HG02798 (cell line): ENCODE measurements around the gene RELB.
A peak's percentile ranks its signal among the peaks of the same experiment; 100 is the strongest.

ENCODE experiments used
- ATAC-seq: cut with Tn5 transposase; IDR thresholded peaks from one replicate; pipeline ENCODE4 v1.9.1; 2021; ENCODE audit warnings: mild to moderate bottlenecking; ENCODE audit not compliant: unreplicated experiment, poor library complexity

Gene RELB

DNA sequence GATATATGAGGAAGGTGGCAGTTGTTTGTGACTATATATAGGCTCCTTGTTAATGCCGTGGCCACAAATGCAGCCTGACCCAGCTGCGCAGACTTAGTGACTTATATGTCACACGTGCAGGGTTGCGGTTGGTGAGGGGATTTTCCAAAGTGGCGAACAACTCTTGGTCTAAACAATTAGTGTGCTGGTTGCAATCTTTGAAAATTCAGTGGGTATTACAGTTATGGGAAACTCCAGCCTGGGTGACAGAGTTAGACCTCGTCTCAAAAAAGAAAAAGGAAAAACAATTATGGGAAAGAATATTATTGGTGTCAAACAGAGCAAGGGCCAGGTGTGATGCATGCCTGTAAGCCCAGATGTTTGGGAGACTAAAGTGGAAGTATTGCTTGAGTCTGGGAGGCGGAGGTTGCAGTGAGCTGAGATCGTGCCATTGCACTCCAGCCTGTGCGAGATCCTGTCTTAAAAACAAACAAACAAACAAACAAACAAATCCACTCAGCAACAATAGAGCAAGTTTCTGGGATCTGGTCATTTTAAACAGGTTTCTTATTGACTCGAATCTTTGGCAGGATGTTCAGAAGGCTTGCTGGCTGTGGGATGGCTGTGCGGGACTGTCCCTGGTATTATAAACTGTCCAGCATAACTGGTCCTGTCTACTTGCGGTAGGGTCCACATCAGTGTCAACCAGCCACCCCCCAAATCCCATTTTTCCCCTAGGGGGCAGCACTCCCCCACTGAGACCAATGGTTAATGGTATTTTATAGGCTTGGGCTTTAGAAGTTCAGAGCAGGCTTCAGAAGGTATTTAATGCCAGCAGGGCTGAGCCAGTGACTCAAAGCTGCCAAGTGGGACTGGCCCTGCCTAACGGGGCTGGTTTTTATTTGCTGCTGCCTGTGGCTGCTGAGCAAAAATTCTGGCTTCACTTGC lies 15.4 kb downstream of the RELB start:
- peak; percentile 79 for ATAC-seq

DNA sequence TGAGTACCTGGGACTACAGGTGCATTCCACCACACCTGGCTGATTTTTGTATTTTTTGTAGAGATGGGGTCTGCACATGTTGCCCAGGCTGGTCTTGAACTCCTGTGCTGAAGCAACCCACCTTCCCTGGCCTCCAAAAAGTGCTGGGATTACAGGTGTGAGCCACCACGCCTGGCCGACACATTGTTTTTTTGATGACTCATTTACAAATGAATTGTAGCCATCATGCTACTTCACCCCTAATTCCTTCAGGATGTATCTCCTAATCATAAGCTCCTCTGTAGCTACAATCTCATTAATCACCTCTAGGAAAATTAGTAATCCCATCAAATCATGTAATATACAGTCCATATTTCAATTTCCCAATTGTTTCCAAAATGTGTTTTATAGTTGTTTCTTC lies 17.9 kb downstream of the RELB start:
- ATAC-seq: no peak

DNA sequence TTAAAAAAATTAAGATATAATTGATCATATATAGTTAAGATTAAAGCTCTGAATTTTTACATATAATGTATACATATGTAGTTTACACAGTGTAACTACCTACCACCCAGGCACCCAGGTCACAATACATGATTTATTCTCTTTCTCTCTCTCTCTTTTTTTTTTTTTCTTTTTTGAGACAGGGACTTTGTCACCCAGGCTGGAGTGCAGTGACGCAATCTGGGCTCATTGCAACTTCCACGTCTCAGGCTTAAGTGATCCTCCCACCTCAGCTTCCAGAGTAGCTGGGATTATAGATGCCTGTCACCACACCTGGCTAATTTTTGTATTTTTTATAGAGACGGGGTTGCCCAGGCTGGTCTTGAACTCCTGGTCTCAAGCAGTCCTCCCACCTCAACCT lies 18.8 kb downstream of the RELB start:
- no peak for ATAC-seq

DNA sequence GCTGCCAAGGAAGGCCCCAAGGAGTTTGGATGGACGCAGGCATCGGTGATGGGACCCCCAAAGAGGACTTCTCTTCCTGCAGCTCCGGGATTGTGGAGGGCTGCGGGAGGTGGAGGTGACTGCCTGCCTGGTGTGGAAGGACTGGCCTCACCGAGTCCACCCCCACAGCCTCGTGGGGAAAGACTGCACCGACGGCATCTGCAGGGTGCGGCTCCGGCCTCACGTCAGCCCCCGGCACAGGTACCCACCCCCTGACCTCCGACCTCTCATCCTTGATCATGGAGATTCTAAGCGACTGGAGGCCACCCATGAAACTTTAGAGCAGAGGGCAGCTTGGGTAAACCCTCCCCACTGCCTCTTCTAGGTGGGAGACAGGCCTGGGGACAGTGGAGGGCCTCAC lies 20.7 kb downstream of the RELB start:
- no peak for ATAC-seq

DNA sequence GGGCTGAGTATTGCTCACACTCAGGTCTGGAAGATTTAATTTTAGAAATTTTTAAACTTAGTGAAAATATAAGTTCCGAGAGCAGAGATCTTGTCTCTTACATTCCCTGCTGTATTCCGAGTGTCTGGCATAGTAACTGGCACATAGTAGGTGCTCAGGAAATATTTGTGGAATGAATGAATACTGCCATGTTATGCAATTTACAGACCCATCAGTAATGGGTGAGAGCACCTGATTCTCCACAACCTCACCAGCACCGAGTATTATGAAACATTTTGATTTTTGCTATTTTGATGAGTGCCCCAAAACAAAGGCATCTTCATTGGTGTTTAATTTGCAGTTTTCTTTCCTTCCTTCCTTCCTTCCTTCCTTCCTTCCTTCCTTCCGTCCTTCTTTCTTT lies 21.8 kb downstream of the RELB start:
- no peak for ATAC-seq

DNA sequence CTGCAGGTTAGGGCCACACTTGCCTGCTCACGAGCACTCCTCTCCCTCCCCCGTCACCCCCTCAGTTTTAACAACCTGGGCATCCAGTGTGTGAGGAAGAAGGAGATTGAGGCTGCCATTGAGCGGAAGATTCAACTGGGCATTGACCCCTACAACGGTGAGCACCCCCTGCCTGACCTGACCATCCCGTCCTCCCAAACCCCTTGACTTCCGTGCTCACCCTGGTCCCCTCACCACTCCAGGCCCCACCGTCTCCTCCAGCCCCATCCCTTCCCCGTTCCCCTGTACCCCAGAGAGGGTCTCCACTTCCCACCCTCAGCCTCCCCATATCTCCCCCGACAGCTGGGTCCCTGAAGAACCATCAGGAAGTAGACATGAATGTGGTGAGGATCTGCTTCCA lies 24.0 kb downstream of the RELB start:
- no peak for ATAC-seq

DNA sequence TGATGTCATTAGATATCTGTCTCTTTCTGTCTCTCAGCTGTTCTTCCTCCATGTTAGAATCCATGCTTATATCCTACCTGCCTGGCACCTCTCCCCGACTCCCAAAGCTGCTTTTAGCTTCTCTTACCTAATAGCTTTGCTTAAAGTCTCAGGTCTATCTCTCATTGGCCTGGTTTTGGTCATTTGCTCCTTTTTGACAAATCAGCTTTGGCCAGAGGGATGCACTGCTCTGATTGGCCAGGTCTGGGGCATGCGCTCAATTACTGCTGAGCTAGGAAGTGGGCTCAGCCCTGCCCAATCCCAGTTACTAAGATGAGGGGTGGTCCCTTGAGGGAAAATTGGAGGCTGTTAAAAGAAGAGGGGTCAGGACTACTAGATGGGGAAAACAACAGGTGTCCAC lies 26.1 kb downstream of the RELB start:
- ATAC-seq: no peak

DNA sequence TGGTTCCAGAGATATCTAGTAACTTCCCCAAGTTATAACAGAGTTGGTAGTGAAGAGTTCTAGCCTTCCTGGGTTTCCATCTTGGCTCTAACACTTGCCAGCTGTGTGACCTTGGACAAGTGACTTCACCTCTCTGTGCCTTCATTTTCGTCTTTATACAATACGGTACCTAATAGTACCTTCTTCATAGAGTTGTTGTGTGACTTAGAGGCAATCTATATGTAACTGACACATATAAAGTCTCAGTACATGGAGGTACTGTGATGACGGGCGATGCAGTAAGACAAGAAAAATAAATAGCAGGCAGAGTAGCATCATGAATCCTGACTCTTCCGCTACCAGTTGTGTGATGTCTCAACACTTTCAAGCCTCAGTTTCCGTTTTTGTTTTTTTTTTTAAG lies 29.6 kb downstream of the RELB start:
- ATAC-seq: no peak

DNA sequence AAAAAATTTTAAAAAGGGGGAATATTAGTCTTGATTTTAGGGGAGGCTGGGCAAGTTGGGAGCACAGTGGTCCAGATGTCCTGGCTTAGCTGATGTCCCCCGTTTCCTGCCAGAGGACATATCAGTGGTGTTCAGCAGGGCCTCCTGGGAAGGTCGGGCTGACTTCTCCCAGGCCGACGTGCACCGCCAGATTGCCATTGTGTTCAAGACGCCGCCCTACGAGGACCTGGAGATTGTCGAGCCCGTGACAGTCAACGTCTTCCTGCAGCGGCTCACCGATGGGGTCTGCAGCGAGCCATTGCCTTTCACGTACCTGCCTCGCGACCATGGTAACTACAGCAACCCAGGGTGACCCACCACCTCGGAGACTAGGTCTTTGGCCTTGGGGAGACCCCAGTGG lies 31.2 kb downstream of the RELB start:
- ATAC-seq: no peak

DNA sequence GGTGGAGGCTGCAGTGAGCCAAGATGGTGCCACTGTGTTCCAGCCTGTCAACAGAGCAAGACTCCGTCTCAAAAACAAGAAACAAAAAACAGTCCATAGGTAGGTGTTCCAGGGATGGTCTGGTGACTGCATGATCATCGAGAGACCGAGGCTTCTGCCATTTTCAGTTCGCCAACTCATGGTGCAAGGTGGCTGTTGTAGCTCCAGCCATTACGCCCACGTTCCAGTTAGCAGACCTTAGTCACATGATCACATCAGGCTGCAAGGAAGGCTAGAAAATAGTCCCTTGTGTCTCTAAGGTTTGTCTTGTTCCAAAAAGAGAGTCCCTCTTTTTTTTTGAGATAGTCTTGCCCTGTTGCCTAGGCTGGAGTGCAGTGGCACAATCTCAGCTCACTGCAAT lies 34.5 kb downstream of the RELB start:
- no peak for ATAC-seq

DNA sequence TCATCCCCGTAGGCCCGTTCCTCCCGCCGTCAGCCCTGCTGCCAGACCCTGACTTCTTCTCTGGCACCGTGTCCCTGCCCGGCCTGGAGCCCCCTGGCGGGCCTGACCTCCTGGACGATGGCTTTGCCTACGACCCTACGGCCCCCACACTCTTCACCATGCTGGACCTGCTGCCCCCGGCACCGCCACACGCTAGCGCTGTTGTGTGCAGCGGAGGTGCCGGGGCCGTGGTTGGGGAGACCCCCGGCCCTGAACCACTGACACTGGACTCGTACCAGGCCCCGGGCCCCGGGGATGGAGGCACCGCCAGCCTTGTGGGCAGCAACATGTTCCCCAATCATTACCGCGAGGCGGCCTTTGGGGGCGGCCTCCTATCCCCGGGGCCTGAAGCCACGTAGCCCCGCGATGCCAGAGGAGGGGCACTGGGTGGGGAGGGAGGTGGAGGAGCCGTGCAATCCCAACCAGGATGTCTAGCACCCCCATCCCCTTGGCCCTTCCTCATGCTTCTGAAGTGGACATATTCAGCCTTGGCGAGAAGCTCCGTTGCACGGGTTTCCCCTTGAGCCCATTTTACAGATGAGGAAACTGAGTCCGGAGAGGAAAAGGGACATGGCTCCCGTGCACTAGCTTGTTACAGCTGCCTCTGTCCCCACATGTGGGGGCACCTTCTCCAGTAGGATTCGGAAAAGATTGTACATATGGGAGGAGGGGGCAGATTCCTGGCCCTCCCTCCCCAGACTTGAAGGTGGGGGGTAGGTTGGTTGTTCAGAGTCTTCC lies 36.3 kb downstream of the RELB start:
- ATAC-seq: no peak

DNA sequence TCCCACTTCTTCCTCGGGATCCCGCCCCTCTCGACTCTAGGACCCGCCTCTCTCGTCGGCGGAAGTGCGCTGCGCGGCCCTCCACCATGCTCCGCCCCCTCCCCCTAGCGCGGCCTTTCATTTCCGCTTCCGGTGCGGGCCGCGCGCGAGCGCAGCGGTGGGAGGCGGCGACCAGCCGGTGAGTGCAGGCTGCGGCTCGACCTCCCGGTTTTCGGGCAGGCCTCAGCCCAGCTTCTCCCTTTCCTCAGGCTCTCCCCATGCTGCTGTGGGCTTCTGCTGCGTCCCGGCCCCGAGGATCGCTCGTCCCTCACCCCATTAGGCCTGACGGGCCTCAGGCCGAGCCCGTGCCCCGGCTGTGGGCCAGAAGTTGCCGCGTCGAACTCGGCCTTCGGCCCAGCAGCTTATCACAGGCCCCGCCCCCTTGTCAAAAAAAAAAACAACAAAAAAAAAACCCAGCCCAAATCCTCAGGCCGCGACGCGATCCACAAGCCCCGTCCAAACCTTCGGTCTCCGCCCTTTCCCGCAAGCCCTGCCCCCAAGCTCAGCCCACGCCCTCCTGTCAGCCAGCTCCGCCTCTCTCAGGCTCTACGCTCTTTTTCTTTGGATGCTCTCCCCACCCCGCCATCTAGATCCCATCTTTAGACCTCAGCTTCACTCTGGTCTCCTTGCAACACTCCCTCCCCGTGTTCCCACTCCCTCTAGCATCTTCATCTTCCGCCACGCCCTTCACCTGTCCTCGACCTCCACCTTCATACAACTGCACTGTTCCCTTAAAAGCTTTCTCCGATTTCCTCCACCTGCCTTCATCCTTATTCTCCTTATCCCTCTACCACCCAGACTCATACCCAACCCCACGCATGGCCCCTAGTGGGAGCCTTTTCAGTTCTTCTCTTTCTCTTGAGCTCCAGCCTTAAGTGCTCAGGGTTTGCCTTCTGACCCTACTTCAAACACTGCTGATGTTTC lies 37.9 kb downstream of the RELB start, which contains the start of gene CLASRP:
CLASRP (plus strand) TSS at position 115 of the 963 bp plus-strand sequence. CDS start 1,168 bp downstream, outside the sequence.
- peak; percentile 88 for ATAC-seq

DNA sequence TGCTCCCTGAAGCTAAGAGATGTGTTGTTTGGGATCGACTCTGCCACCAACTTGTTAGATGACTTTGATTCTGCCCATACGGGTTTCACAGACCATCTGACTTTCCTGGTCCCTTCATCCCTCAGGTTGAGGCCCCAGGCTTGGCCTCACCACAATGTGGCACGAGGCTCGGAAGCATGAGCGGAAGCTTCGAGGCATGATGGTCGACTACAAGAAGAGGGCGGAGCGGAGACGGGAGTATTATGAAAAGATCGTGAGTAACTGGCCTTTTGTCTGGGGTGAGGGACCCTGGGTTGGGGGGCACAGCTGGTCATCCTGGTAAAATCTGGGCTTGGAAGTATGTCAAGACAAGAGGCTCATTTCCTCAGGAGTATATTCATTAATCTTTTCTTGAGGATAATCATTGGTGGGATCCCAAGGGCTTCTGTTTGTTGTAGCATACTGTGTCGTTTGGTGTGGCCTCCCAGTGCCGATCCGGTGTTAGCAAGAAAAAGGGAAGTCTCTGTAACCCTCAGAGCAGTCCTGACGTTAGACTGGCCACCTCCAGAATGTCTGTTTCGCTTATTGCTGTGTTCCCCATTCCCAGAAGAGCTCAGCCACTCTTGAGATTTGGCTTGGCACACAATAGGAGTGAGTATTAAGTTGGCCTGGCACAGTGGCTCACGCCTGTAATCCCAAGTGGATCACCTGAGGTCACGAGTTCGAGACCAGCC lies 39.0 kb downstream of the RELB start:
- ATAC-seq: no peak

DNA sequence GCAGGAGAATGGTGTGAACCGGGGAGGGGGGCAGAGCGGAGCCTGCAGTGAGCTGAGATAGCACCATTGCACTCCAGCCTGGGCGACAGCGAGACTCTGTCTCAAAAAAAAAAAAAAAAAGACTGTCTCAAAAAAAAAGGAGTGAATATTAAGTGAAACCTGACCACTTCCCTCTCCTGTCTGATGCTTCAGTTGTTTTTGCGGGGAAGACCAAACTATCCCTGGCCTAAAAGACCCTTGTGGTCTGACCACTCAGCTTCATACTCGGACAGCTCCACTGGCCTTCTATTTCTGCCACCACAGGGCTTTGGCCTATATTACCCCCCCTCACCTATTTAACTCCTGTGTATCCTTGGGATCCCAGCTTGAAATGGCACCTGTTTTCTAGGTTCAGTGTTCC lies 39.9 kb downstream of the RELB start:
- ATAC-seq: no peak

DNA sequence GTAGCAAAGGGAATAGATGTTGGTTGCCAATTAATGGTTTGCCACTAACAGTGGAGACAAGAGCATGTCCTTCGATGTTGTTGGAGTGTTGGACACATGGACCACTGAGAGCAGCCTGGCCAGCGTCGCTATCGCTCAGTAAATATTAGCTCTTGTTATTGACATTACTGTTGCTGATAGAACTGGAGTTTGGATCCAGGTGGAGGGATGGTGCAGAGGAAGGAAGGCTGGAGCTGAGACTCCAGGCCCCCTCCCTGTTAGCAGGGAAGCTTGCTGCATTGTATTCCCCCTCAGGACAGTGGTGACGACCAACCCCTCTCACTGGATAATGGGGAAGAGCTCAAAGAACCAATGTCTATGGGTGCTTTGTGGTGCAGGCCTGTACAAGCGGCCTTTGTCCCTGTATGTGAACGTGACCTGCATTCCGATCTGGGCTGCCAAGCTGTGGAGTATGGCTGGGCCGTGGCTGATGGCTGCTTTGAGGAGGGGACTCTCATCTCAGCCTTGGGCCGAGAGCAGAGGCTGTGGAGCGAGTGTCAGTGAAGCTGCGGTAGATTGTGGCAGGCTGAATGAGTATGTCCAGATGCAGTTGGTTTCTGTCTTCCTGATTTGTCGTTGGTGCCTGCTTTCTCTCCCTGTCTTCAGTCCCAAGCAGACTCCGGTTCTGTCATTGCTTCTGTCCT lies 44.5 kb downstream of the RELB start:
- no peak for ATAC-seq

DNA sequence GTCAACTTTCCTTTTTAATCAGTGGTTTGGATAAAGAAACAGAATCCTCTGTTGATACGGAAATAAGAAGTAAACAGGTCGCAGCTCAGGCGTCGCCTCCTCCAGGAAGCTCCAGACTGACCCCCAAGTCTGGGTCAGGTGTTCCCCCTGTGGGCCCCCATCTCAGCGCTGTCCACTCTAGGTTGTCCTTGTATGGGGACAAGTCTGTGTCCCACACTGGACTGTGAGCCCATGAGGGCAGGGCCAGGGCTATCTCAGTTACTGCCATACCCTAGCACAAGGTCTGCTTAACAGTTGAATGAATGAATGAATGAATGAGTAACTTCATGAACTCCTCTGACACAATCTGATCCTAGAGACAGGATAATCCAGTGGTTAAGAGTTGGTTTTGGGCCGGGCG lies 45.1 kb downstream of the RELB start:
- no peak for ATAC-seq

DNA sequence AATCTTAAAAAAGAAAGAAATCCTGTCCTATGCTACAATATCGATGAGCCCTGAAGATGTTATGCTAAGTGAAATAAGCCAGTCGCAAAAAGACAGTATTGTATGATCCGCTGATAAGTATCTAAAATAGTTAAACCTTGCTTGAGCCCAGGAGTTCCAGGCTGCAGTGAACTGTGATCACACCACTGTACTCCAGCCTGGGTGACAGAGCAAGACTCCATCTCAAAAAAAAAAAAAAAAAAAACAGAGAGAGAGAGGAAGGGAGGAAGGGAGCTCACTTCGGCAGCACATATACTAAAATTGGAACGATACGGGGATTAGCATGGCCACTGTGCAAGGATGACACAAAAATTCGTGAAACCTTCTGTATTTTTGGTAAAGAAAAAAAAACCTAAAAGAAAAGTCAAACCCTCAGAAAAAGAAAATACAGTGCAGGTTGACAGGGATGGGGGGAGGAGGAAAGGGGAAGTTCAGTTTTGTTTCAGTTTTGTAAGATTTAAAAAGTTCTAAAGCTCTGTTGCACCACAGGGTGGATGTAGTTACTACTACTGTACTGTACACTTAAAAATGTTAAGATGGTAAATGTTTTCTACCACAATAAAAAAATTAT lies 46.0 kb downstream of the RELB start:
- peak; percentile 68 for ATAC-seq

DNA sequence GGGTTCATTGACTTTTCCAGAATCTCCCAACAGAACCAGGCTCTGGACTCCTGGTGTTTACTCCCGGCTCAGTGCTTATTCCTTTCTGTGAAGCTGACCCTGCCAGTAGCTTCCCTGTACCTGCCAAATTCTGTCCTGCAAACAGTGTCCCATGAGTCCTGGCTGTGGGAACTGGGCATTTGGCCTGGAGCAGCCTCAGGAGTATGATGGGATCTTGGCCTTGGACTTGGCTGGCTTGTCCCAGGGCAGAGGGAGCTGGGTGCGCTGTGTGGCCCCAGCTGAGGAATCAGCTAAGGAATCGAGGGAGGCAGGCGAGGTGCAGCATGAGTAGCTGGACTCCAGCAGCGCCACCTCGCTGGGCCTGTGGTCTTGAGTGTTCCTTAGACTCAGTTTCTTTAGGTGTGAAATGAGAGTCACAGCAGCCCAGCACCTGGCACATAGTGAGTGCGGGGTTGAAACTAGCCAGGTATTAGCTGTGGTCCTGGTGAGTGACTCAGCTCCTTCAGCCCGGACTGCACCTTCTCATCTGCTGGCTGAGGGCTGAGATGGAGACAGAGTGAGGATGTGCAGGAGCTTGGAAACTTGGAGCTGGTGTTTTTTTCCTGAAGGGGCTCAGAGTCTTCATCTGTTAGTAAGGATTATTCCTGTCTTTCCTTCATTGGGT lies 47.9 kb downstream of the RELB start:
- ATAC-seq: no peak
